MM.1S (cell line): Measurements from ENCODE around the gene SCUBE1.

ENCODE experiments used
- EZH2 ChIP-seq: fragments of 300-600 bp; sonication (generic); optimal IDR thresholded peaks from 2 replicates; pipeline ENCODE3; 2017; ENCODE audit warnings: low read depth, mild to moderate bottlenecking, antibody characterized with exemption, low read length, mixed read lengths
- EZH2phosphoT487 ChIP-seq: fragments of 300-600 bp; sonication (generic); IDR thresholded peaks from 2 replicates; pipeline ENCODE4 v1.6.1; 2018; ENCODE audit warnings: antibody characterized with exemption, low read length
- TF ChIP-seq, protein P1 (sequence below): fragments of 300-600 bp; sonication (generic); IDR thresholded peaks from 2 replicates; pipeline ENCODE4 v1.5.1; 2016; ENCODE audit warnings: antibody characterized with exemption, low read length, mixed read lengths

GRCh38 chr22:43155789-43156188 is 187.4 kb downstream of the SCUBE1 start:
- TF ChIP-seq, protein P1, sequence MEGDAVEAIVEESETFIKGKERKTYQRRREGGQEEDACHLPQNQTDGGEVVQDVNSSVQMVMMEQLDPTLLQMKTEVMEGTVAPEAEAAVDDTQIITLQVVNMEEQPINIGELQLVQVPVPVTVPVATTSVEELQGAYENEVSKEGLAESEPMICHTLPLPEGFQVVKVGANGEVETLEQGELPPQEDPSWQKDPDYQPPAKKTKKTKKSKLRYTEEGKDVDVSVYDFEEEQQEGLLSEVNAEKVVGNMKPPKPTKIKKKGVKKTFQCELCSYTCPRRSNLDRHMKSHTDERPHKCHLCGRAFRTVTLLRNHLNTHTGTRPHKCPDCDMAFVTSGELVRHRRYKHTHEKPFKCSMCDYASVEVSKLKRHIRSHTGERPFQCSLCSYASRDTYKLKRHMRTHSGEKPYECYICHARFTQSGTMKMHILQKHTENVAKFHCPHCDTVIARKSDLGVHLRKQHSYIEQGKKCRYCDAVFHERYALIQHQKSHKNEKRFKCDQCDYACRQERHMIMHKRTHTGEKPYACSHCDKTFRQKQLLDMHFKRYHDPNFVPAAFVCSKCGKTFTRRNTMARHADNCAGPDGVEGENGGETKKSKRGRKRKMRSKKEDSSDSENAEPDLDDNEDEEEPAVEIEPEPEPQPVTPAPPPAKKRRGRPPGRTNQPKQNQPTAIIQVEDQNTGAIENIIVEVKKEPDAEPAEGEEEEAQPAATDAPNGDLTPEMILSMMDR, result no peak
- TF ChIP-seq EZH2phosphoT487 (no peak), EZH2 (no peak)
